Naive B cell (primary cell): ENCODE measurements around the gene KRT13. TPM values are rescaled to one million over a fixed set of nuclear protein-coding genes. Genes with fewer than 3 reads are reported as not detected.

Experiments
- ATAC-seq, 2 donors: fragments of 150-1000 bp; cut with Tn5 transposase; 2 replicates each; pipeline ENCODE4 v1.10.0; 2021; ENCODE audit warnings: low read depth in 2 of 2, mild to moderate bottlenecking in 2 of 2, moderate library complexity in 2 of 2
- DNase-seq: peaks from one replicate; pipeline ENCODE4 v3.0.0; 2022
- H3K27ac Mint-ChIP-seq, 6 donors: one replicate each; pipeline ENCODE4 v1.8.0; 2020 to 2022; ENCODE audit warnings: mild to moderate bottlenecking in 6 of 6, mixed read lengths in 6 of 6, moderate library complexity in 5 of 6, inconsistent platforms in 2 of 6
- H3K27me3 Mint-ChIP-seq, 3 donors: one replicate each; pipeline ENCODE4 v1.8.0; 2021 to 2022; ENCODE audit warnings: mixed read lengths in 3 of 3, mild to moderate bottlenecking in 1 of 3
- H3K36me3 Mint-ChIP-seq, 2 donors: one replicate each; pipeline ENCODE4 v1.8.0; 2020 to 2022; ENCODE audit warnings: mixed read lengths in 2 of 2, inconsistent platforms in 1 of 2, mild to moderate bottlenecking in 1 of 2
- H3K4me1 Mint-ChIP-seq, 3 donors: one replicate each; pipeline ENCODE4 v1.8.0; 2020 to 2022; ENCODE audit warnings: mixed read lengths in 3 of 3, inconsistent platforms in 1 of 3, mild to moderate bottlenecking in 1 of 3, moderate library complexity in 1 of 3
- H3K4me3 Mint-ChIP-seq, 8 donors: one replicate each; pipeline ENCODE4 v1.8.0; 2020 to 2022; ENCODE audit warnings: mild to moderate bottlenecking in 8 of 8, mixed read lengths in 8 of 8, moderate library complexity in 8 of 8, inconsistent platforms in 2 of 8
- H3K9me3 Mint-ChIP-seq, 7 donors: one replicate each; pipeline ENCODE4 v1.8.0; 2020 to 2022; ENCODE audit warnings: mixed read lengths in 7 of 7, mild to moderate bottlenecking in 5 of 7, inconsistent platforms in 2 of 7, moderate library complexity in 1 of 7
- polyA plus RNA-seq, 6 donors: library from polyadenylated mRNA; unstranded; fragments of 300-500 nt; fragmentation: Illumina TruSeq; gene quantifications; one replicate each; pipeline ENCODE4 v1.2.3, GENCODE V29; 2021; ENCODE audit warnings: low read depth in 6 of 6

Gene KRT13
- polyA plus RNA-seq, 6 donors from 2014 or later: not detected

GRCh38 chr17:41534899-41535546, 29.6 kb upstream of the KRT13 start:
- H3K9me3 Mint-ChIP-seq: no peaks in the 10 kb centered on the region
- ATAC-seq (no peak), DNase-seq (no peak)
- H3K27ac Mint-ChIP-seq: peak overlapping the region in 1 of 6 donors; percentile 67
- peaks cover 32 to 82% (median 72%) of the 10 kb centered on the region in 3 donors for H3K27me3 Mint-ChIP-seq
- no peaks in the 10 kb centered on the region for H3K4me1 Mint-ChIP-seq
- H3K4me3 Mint-ChIP-seq: no peak overlapping the region
- peaks cover 0 to 3% of the 10 kb centered on the region in 2 donors for H3K36me3 Mint-ChIP-seq

GRCh38 chr17:41533613-41534012, 28.2 kb upstream of the KRT13 start:
- H3K9me3 Mint-ChIP-seq: no peaks in the 10 kb centered on the region
- ATAC-seq: no peak

GRCh38 chr17:41532947-41533570, 27.6 kb upstream of the KRT13 start:
- ATAC-seq: no peak

More at GRCh38 chr17:41533613-41534012, 28.2 kb upstream of the KRT13 start:
- H3K27ac Mint-ChIP-seq: no peak overlapping the region
- H3K4me3 Mint-ChIP-seq: no peak overlapping the region
- peaks cover 0 to 3% of the 10 kb centered on the region in 2 donors for H3K36me3 Mint-ChIP-seq
- peaks cover 5 to 11% (median 7%) of the 10 kb centered on the region in 3 donors for H3K4me1 Mint-ChIP-seq
- peaks cover 39 to 93% (median 83%) of the 10 kb centered on the region in 3 donors for H3K27me3 Mint-ChIP-seq
- DNase-seq: no peak

GRCh38 chr17:41531993-41532392, 26.6 kb upstream of the KRT13 start:
- H3K4me1 Mint-ChIP-seq: peaks cover 13 to 22% (median 18%) of the 10 kb centered on the region in 3 donors
- H3K27me3 Mint-ChIP-seq: peaks cover 39 to 97% (median 82%) of the 10 kb centered on the region in 3 donors
- H3K27ac Mint-ChIP-seq: no peak overlapping the region
- H3K4me3 Mint-ChIP-seq: no peak overlapping the region
- no peak for DNase-seq
- ATAC-seq: no peak
- peaks cover 0 to under 1% (median 0%) of the 10 kb centered on the region in 7 donors for H3K9me3 Mint-ChIP-seq
- peaks cover 0 to 3% of the 10 kb centered on the region in 2 donors for H3K36me3 Mint-ChIP-seq

More at GRCh38 chr17:41532947-41533570, 27.6 kb upstream of the KRT13 start:
- Mint-ChIP-seq H3K27ac (no peak overlapping the region), H3K36me3 (peaks cover 0 to 3% of the 10 kb centered on the region in 2 donors), H3K27me3 (peaks cover 39 to 96% (median 85%) of the 10 kb centered on the region in 3 donors), H3K9me3 (no peaks in the 10 kb centered on the region), H3K4me1 (peaks cover 9 to 13% (median 13%) of the 10 kb centered on the region in 3 donors), H3K4me3 (no peak overlapping the region)
- no peak for DNase-seq

- H3K4me3 Mint-ChIP-seq: no peak overlapping the region
- H3K27ac Mint-ChIP-seq: no peak overlapping the region
Observed at GRCh38 chr17:41530062-41531048, 24.9 kb upstream of the KRT13 start.

GRCh38 chr17:41529491-41529915, 24.1 kb upstream of the KRT13 start:
- Mint-ChIP-seq H3K4me1 (peaks cover 13 to 23% (median 20%) of the 10 kb centered on the region in 3 donors), H3K27me3 (peaks cover 46 to 92% (median 74%) of the 10 kb centered on the region in 3 donors), H3K9me3 (peaks cover 0 to 4% (median 0%) of the 10 kb centered on the region in 7 donors), H3K4me3 (peak overlapping the region in 4 of 8 donors; percentile 25 to 83 (median 53)), H3K36me3 (no peaks in the 10 kb centered on the region), H3K27ac (no peak overlapping the region)
- DNase-seq (no peak), ATAC-seq (no peak)

More at GRCh38 chr17:41530062-41531048, 24.9 kb upstream of the KRT13 start:
- Mint-ChIP-seq H3K27me3 (peaks cover 44 to 94% (median 82%) of the 10 kb centered on the region in 3 donors), H3K9me3 (peaks cover 0 to 4% (median 0%) of the 10 kb centered on the region in 7 donors), H3K4me1 (peaks cover 13 to 23% (median 20%) of the 10 kb centered on the region in 3 donors), H3K36me3 (peaks cover 0 to under 1% of the 10 kb centered on the region in 2 donors)
- DNase-seq (no peak), ATAC-seq (no peak)

- H3K36me3 Mint-ChIP-seq: no peaks in the 10 kb centered on the region
- ATAC-seq (no peak), DNase-seq (no peak)
- peaks cover 0 to 4% (median 0%) of the 10 kb centered on the region in 7 donors for H3K9me3 Mint-ChIP-seq
- H3K27ac Mint-ChIP-seq: no peak overlapping the region
- peak overlapping the region in 6 of 8 donors; percentile 38 to 86 (median 74) for H3K4me3 Mint-ChIP-seq
- H3K4me1 Mint-ChIP-seq: peaks cover 13 to 23% (median 20%) of the 10 kb centered on the region in 3 donors
- H3K27me3 Mint-ChIP-seq: peaks cover 42 to 93% (median 73%) of the 10 kb centered on the region in 3 donors
Observed at GRCh38 chr17:41528959-41529353, 23.5 kb upstream of the KRT13 start.

- no peak overlapping the region for H3K27ac Mint-ChIP-seq
- peaks cover 0 to 4% (median 0%) of the 10 kb centered on the region in 7 donors for H3K9me3 Mint-ChIP-seq
- H3K4me3 Mint-ChIP-seq: peak overlapping the region; percentile 15 to 85 (median 58)
- peaks cover 46 to 87% (median 59%) of the 10 kb centered on the region in 3 donors for H3K27me3 Mint-ChIP-seq
- H3K4me1 Mint-ChIP-seq: peaks cover 13 to 23% (median 20%) of the 10 kb centered on the region in 3 donors
- ATAC-seq (peak; percentile 28 to 49), DNase-seq (no peak)
- no peaks in the 10 kb centered on the region for H3K36me3 Mint-ChIP-seq
Observed at GRCh38 chr17:41527063-41528023, 21.9 kb upstream of the KRT13 start.

GRCh38 chr17:41524261-41524660, 18.8 kb upstream of the KRT13 start:
- Mint-ChIP-seq H3K36me3 (no peaks in the 10 kb centered on the region), H3K27me3 (peaks cover 26 to 78% (median 40%) of the 10 kb centered on the region in 3 donors), H3K4me1 (peaks cover 11 to 22% (median 16%) of the 10 kb centered on the region in 3 donors), H3K4me3 (no peak overlapping the region), H3K27ac (no peak overlapping the region), H3K9me3 (peaks cover 0 to 4% (median 0%) of the 10 kb centered on the region in 7 donors)
- ATAC-seq (no peak), DNase-seq (no peak)

GRCh38 chr17:41523787-41524186, 18.4 kb upstream of the KRT13 start:
- Mint-ChIP-seq H3K4me1 (peaks cover 8 to 18% (median 11%) of the 10 kb centered on the region in 3 donors), H3K4me3 (peak overlapping the region in 1 of 8 donors; percentile 22), H3K36me3 (no peaks in the 10 kb centered on the region), H3K9me3 (peaks cover 0 to 4% (median 0%) of the 10 kb centered on the region in 7 donors), H3K27me3 (peaks cover 22 to 78% (median 40%) of the 10 kb centered on the region in 3 donors), H3K27ac (peak overlapping the region in 1 of 6 donors; percentile 81)
- ATAC-seq: no peak
- no peak for DNase-seq

GRCh38 chr17:41523225-41523593, 17.8 kb upstream of the KRT13 start:
- Mint-ChIP-seq H3K27ac (no peak overlapping the region), H3K4me3 (no peak overlapping the region), H3K36me3 (no peaks in the 10 kb centered on the region), H3K4me1 (peaks cover 4 to 12% (median 7%) of the 10 kb centered on the region in 3 donors), H3K27me3 (peaks cover 22 to 78% (median 39%) of the 10 kb centered on the region in 3 donors), H3K9me3 (peaks cover 0 to 4% (median 0%) of the 10 kb centered on the region in 7 donors)
- DNase-seq (no peak), ATAC-seq (no peak)
